IMR-90 (cell line): ENCODE measurements around the gene TMEM37. TPM values are rescaled to one million over a fixed set of nuclear protein-coding genes. Genes with fewer than 3 reads are reported as not detected.

Experiments
- ATAC-seq: fragments of 200-7000 bp; cut with Tn5 transposase; 2 replicates; pipeline ENCODE4 v1.9.1; 2020; ENCODE audit warnings: low read depth, mild to moderate bottlenecking, moderate library complexity
- BruUV-seq: library from RNA; stranded (reverse); fragments of 400-500 nt; replicated peaks from 2 replicates; lab custom pipeline; 2021; lab: Mats Ljungman, UMichigan
- CTCF ChIA-PET: fragments of 300-600 bp; formaldehyde crosslinking; extraction: SDS; loops from one replicate; lab custom pipeline; 2021; ENCODE audit warnings: antibody characterized with exemption; lab: Yijun Ruan, JAX
- POLR2A ChIA-PET: fragments of 300-600 bp; sonication (Branson Sonifier 250); formaldehyde crosslinking; loops from one replicate; lab custom pipeline; 2022; ENCODE audit warnings: antibody characterized with exemption; ENCODE audit not compliant: unreplicated experiment; lab: Charles Lee
- DNase-seq: peaks from one replicate; pipeline ENCODE4 v3.0.0; 2013
- H2AFZ ChIP-seq: replicated peaks from 2 replicates; pipeline ENCODE3; 2013; ENCODE audit warnings: low read length, mild to moderate bottlenecking; ENCODE audit not compliant: poor library complexity
- H2AK5ac ChIP-seq: 2 replicates; pipeline ENCODE4 v1.6.1; 2013; ENCODE audit warnings: low read depth, low read length, inconsistent platforms
- H2AK9ac ChIP-seq: replicated peaks from 2 replicates; pipeline ENCODE3; 2013; ENCODE audit warnings: mild to moderate bottlenecking, low read depth, low read length, moderate library complexity; ENCODE audit not compliant: poor library complexity
- H2BK120ac ChIP-seq: 2 replicates; pipeline ENCODE4 v1.6.1; 2013; ENCODE audit warnings: low read depth, low read length, inconsistent platforms
- H2BK15ac ChIP-seq: 3 replicates; pipeline ENCODE4 v1.6.1; 2013; ENCODE audit warnings: low read depth, low read length, inconsistent platforms
- H2BK20ac ChIP-seq: 2 replicates; pipeline ENCODE4 v1.6.1; 2013; ENCODE audit warnings: low read depth, mild to moderate bottlenecking, inconsistent platforms, low read length, moderate library complexity
- H2BK5ac ChIP-seq: 2 replicates; pipeline ENCODE4 v1.6.1; 2013; ENCODE audit warnings: mild to moderate bottlenecking, low read depth, low read length, inconsistent platforms; ENCODE audit not compliant: poor library complexity, severe bottlenecking
- H3K14ac ChIP-seq: replicated peaks from 2 replicates; pipeline ENCODE4 v1.6.1; 2013; ENCODE audit warnings: low read depth, low read length, inconsistent platforms
- H3K18ac ChIP-seq: 2 replicates; pipeline ENCODE4 v1.6.1; 2013; ENCODE audit warnings: low read depth, low read length, control low read depth
- H3K23ac ChIP-seq: 2 replicates; pipeline ENCODE4 v1.6.1; 2013; ENCODE audit warnings: low read depth, low read length, inconsistent platforms
- H3K27ac ChIP-seq: 2 replicates; pipeline ENCODE4 v1.5.1; 2013; ENCODE audit warnings: mild to moderate bottlenecking, control low read depth, low read length; ENCODE audit not compliant: insufficient read depth
- H3K27me3 ChIP-seq: 2 replicates; pipeline ENCODE4 v1.6.1; 2013; ENCODE audit warnings: low read length; ENCODE audit not compliant: control insufficient read depth, insufficient read depth
- H3K36me3 ChIP-seq: 2 replicates; pipeline ENCODE4 v1.6.1; 2013; ENCODE audit warnings: low read length, mixed read lengths; ENCODE audit not compliant: control insufficient read depth, insufficient read depth
- H3K4ac ChIP-seq: 2 replicates; pipeline ENCODE4 v1.6.1; 2013; ENCODE audit warnings: low read depth, low read length, inconsistent platforms
- H3K4me1 ChIP-seq: 2 replicates; pipeline ENCODE4 v1.6.1; 2013; ENCODE audit warnings: low read length, mixed read lengths; ENCODE audit not compliant: control insufficient read depth, insufficient read depth
- H3K4me2 ChIP-seq: 2 replicates; pipeline ENCODE4 v1.6.1; 2013; ENCODE audit warnings: low read depth, mild to moderate bottlenecking, control low read depth, low read length, moderate library complexity
- H3K4me3 ChIP-seq: 2 replicates; pipeline ENCODE4 v1.5.1; 2013; ENCODE audit warnings: low read depth, mild to moderate bottlenecking, control low read depth, low read length, moderate library complexity; ENCODE audit not compliant: insufficient read depth
- H3K56ac ChIP-seq: 2 replicates; pipeline ENCODE4 v1.6.1; 2013; ENCODE audit warnings: low read length, inconsistent platforms; ENCODE audit not compliant: insufficient read depth; ENCODE audit errors: extremely low read depth
- H3K79me1 ChIP-seq, 2 experiments: 2 replicates each; pipeline ENCODE4 v1.6.1; 2013; ENCODE audit warnings: low read length in 2 of 2, inconsistent platforms in 1 of 2, low read depth in 1 of 2
- H3K9ac ChIP-seq: 2 replicates; pipeline ENCODE4 v1.6.1; 2013; ENCODE audit warnings: low read depth, low read length, control low read depth
- H3K9me1 ChIP-seq: 2 replicates; pipeline ENCODE4 v1.6.1; 2013; ENCODE audit warnings: low read length, inconsistent platforms; ENCODE audit not compliant: insufficient read depth
- H3K9me3 ChIP-seq: 2 replicates; pipeline ENCODE4 v1.6.1; 2013; ENCODE audit warnings: low read length; ENCODE audit not compliant: control insufficient read depth, insufficient read depth
- H4K20me1 ChIP-seq: 2 replicates; pipeline ENCODE4 v1.6.1; 2013; ENCODE audit warnings: low read length, inconsistent platforms; ENCODE audit not compliant: insufficient read depth
- H4K5ac ChIP-seq: 2 replicates; pipeline ENCODE4 v1.6.1; 2013; ENCODE audit warnings: mild to moderate bottlenecking, low read depth, low read length, control low read depth
- H4K8ac ChIP-seq, 2 experiments: 2 replicates each; pipeline ENCODE4 v1.6.1; 2013; ENCODE audit warnings: low read depth in 2 of 2, low read length in 2 of 2, control low read depth in 1 of 2, inconsistent platforms in 1 of 2
- H4K91ac ChIP-seq: 2 replicates; pipeline ENCODE4 v1.6.1; 2013; ENCODE audit warnings: low read depth, low read length, inconsistent platforms; ENCODE audit not compliant: insufficient read depth
- BHLHE40 ChIP-seq: fragments of 150-350 bp; IDR thresholded peaks from 2 replicates; pipeline ENCODE4 v1.6.1; 2016; ENCODE audit warnings: mild to moderate bottlenecking, low read depth, low read length
- CEBPB ChIP-seq: IDR thresholded peaks from 2 replicates; pipeline ENCODE4 v1.6.1; 2012; ENCODE audit warnings: low read depth, low read length, improper control_type of control experiment
- CHD1 ChIP-seq: IDR thresholded peaks from 2 replicates; pipeline ENCODE4 v1.6.1; 2012; ENCODE audit warnings: low read depth, low read length, improper control_type of control experiment
- FOS ChIP-seq: fragments of 150-350 bp; IDR thresholded peaks from 2 replicates; pipeline ENCODE4 v1.6.1; 2016; ENCODE audit warnings: low read depth, low read length
- MAFK ChIP-seq: IDR thresholded peaks from 2 replicates; pipeline ENCODE4 v1.6.1; 2012; ENCODE audit warnings: low read depth, low read length, improper control_type of control experiment
- MAZ ChIP-seq: IDR thresholded peaks from 2 replicates; pipeline ENCODE4 v1.6.1; 2012; ENCODE audit warnings: low read depth, mild to moderate bottlenecking, low read length, improper control_type of control experiment, moderate library complexity, borderline replicate concordance
- MXI1 ChIP-seq: IDR thresholded peaks from 2 replicates; pipeline ENCODE4 v1.6.1; 2012; ENCODE audit warnings: low read depth, mild to moderate bottlenecking, low read length, moderate library complexity, borderline replicate concordance
- NFE2L2 ChIP-seq: fragments of 150-350 bp; IDR thresholded peaks from 2 replicates; pipeline ENCODE4 v1.6.1; 2016; ENCODE audit warnings: low read depth, mild to moderate bottlenecking, low read length
- POLR2A ChIP-seq: IDR thresholded peaks from 2 replicates; pipeline ENCODE4 v1.6.1; 2012; ENCODE audit warnings: mild to moderate bottlenecking, low read depth, low read length
- RAD21 ChIP-seq: IDR thresholded peaks from 2 replicates; pipeline ENCODE4 v1.6.1; 2012; ENCODE audit warnings: low read length, improper control_type of control experiment
- RCOR1 ChIP-seq: IDR thresholded peaks from 2 replicates; pipeline ENCODE4 v1.6.1; 2012; ENCODE audit warnings: mild to moderate bottlenecking, low read length, improper control_type of control experiment; ENCODE audit not compliant: insufficient replicate concordance
- RFX5 ChIP-seq: IDR thresholded peaks from 2 replicates; pipeline ENCODE4 v1.8.0; 2012; ENCODE audit warnings: low read depth, mild to moderate bottlenecking, low read length, moderate library complexity
- SMC3 ChIP-seq: fragments of 150-350 bp; IDR thresholded peaks from 2 replicates; pipeline ENCODE4 v1.6.1; 2016; ENCODE audit warnings: low read depth, mild to moderate bottlenecking, antibody characterized with exemption, low read length, moderate library complexity
- whole genome bisulfite sequencing, 2 experiments: methylation state at CpG; one replicate each; pipeline versions ENCODE4 v1.1.5 to v1.1.7; 2013; ENCODE audit warnings: missing lambda C conversion rate in 2 of 2; ENCODE audit not compliant: insufficient read length in 1 of 2; ENCODE audit errors: extremely low coverage in 2 of 2; 5-methylcytosine and 5-hydroxymethylcytosine counted together
- dilution Hi-C: fragments of 300-500 bp; cut with HindIII; formaldehyde crosslinking; loops from one replicate; pipeline ENCODE4 v1.14.3; 2018; ENCODE audit warnings: low sequenced_read_pairs; ENCODE audit not compliant: unreplicated experiment
- in situ Hi-C: fragments of 300-500 bp; cut with MboI; formaldehyde crosslinking; loops from 3 replicates; pipeline ENCODE4 v1.14.3; 2019; ENCODE audit warnings: low sequenced_read_pairs, inconsistent platforms, mixed read lengths
- intact Hi-C: fragments of 100-400 bp; cut with micrococcal nuclease; formaldehyde crosslinking; loops from 2 replicates; pipeline ENCODE4 v1.10.0; 2022
- polyA plus RNA-seq, 3 experiments: library from polyadenylated mRNA; depleted of rRNA; stranded (reverse); fragments of >200 nt; gene quantifications; 2 replicates each; pipeline ENCODE4 v1.2.3, GENCODE V29; 2012; ENCODE audit warnings: low replicate concordance in 1 of 3
- total RNA-seq: library from RNA; depleted of rRNA; stranded (reverse); fragments of >200 nt; gene quantifications from 2 replicates; pipeline ENCODE4 v1.2.3, GENCODE V29; 2012
- TF ChIP-seq, protein P1 (sequence below): fragments of 150-350 bp; IDR thresholded peaks from 2 replicates; pipeline ENCODE4 v1.6.1; 2017; ENCODE audit warnings: mild to moderate bottlenecking, antibody characterized with exemption, low read length, low read depth
- TF ChIP-seq, protein P2 (sequence below): conservative IDR thresholded peaks from 2 replicates; pipeline ENCODE4 v1.5.1; 2012; ENCODE audit warnings: mild to moderate bottlenecking, low read depth, low read length, improper control_type of control experiment
- TF ChIP-seq, protein P3 (sequence below): fragments of 150-350 bp; IDR thresholded peaks from 2 replicates; pipeline ENCODE4 v1.6.1; 2016; ENCODE audit warnings: low read depth, mild to moderate bottlenecking, low read length, moderate library complexity, borderline replicate concordance

The TMEM37 gene
- total and polyA plus RNA-seq, 2 of the 4 experiments (the other 2 are of a cell fraction) = under 0.01 to 0.39 TPM

DNA sequence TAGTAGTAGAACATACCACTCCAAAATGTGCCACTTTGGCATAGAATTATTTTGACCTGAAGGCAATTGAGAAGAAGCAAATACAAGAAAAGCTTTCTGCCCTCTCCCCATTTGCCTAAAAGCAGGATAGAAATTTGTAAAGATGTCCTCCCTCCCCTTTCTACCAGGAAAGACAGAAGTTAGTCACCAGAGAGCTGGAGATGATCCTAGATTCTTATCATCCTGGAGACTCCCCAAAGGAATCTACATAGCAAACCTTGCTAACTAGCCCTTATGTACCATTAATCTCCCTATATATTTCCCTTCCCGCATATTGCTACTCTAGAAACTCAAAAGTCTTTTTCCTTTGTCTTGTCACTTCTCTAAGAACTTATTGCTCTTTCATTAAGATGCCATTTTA lies 12.6 kb upstream of the TMEM37 start:
- no peak overlapping the region for H4K8ac ChIP-seq
- no peak overlapping the region for H2BK5ac ChIP-seq
- dilution Hi-C loops = no loop called here
- no peak overlapping the region for H4K5ac ChIP-seq
- H3K23ac ChIP-seq = no peak overlapping the region
- no peaks in the 10 kb centered on the region for H3K4me1 ChIP-seq
- intact Hi-C loops = no loop called here
- H2AFZ ChIP-seq = no peak overlapping the region
- ATAC-seq (no peak), DNase-seq (no peak)
- H3K9me1 ChIP-seq = no peaks in the 10 kb centered on the region
- no peaks in the 10 kb centered on the region for H3K36me3 ChIP-seq
- H3K27ac ChIP-seq = no peak overlapping the region
- no peak overlapping the region for H3K56ac ChIP-seq
- no peak overlapping the region for H3K9ac ChIP-seq
- H2BK15ac ChIP-seq = no peak overlapping the region
- no peak overlapping the region for H4K91ac ChIP-seq
- in situ Hi-C loops = loop anchor here (5.0 kb wide), 1 partner anchor 48 kb away; no protein-coding TSS in a partner anchor
- WGBS, 2 experiments = no CpG with 5 or more reads among the region's 1 CpG
- H2BK120ac ChIP-seq = no peak overlapping the region
- peaks cover 4% of the 10 kb centered on the region for H3K27me3 ChIP-seq
- H3K18ac ChIP-seq = no peak overlapping the region
- H2AK9ac ChIP-seq = no peak overlapping the region
- H3K9me3 ChIP-seq = no peaks in the 10 kb centered on the region
- H2AK5ac ChIP-seq = no peak overlapping the region
- no TSS peak for BruUV-seq
- TF ChIP-seq CHD1 (no peak), MXI1 (no peak), MAZ (no peak), FOS (no peak), POLR2A (no peak), RCOR1 (no peak), MAFK (no peak), NFE2L2 (no peak), SMC3 (no peak), CEBPB (no peak), BHLHE40 (no peak), RFX5 (no peak), RAD21 (no peak)
- TF ChIP-seq, protein P1, sequence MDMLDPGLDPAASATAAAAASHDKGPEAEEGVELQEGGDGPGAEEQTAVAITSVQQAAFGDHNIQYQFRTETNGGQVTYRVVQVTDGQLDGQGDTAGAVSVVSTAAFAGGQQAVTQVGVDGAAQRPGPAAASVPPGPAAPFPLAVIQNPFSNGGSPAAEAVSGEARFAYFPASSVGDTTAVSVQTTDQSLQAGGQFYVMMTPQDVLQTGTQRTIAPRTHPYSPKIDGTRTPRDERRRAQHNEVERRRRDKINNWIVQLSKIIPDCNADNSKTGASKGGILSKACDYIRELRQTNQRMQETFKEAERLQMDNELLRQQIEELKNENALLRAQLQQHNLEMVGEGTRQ = no peak
- TF ChIP-seq, protein P2, sequence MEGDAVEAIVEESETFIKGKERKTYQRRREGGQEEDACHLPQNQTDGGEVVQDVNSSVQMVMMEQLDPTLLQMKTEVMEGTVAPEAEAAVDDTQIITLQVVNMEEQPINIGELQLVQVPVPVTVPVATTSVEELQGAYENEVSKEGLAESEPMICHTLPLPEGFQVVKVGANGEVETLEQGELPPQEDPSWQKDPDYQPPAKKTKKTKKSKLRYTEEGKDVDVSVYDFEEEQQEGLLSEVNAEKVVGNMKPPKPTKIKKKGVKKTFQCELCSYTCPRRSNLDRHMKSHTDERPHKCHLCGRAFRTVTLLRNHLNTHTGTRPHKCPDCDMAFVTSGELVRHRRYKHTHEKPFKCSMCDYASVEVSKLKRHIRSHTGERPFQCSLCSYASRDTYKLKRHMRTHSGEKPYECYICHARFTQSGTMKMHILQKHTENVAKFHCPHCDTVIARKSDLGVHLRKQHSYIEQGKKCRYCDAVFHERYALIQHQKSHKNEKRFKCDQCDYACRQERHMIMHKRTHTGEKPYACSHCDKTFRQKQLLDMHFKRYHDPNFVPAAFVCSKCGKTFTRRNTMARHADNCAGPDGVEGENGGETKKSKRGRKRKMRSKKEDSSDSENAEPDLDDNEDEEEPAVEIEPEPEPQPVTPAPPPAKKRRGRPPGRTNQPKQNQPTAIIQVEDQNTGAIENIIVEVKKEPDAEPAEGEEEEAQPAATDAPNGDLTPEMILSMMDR = no peak
- TF ChIP-seq, protein P3, sequence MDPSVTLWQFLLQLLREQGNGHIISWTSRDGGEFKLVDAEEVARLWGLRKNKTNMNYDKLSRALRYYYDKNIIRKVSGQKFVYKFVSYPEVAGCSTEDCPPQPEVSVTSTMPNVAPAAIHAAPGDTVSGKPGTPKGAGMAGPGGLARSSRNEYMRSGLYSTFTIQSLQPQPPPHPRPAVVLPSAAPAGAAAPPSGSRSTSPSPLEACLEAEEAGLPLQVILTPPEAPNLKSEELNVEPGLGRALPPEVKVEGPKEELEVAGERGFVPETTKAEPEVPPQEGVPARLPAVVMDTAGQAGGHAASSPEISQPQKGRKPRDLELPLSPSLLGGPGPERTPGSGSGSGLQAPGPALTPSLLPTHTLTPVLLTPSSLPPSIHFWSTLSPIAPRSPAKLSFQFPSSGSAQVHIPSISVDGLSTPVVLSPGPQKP = no peak
- no peaks in the 10 kb centered on the region for H3K79me1 ChIP-seq
- CTCF ChIA-PET = no interaction called here
- POLR2A ChIA-PET = no interaction called here
- no peak overlapping the region for H3K4me2 ChIP-seq
- no peaks in the 10 kb centered on the region for H4K20me1 ChIP-seq
- no peak overlapping the region for H2BK20ac ChIP-seq
- H3K4me3 ChIP-seq = no peak overlapping the region
- H3K14ac ChIP-seq = no peak overlapping the region
- no peak overlapping the region for H3K4ac ChIP-seq
